ENCODE measurements around the gene FAM222B.

- TF ChIP-seq CTCF (IDR thresholded peaks at IDR 0.05) (no peak), POLR2A (IDR thresholded peaks at IDR 0.05) (no peak)
Observed at GRCh38 chr17:28812091-28812747, 30.4 kb downstream of the FAM222B start.
